Measurements from ENCODE around the gene REEP2. TPM values are rescaled to one million over a fixed set of nuclear protein-coding genes. Genes with fewer than 3 reads are reported as not detected.
"Not testable (repeated sequence)": the region's sequence is repeated elsewhere in the genome, so short reads cannot be mapped to it uniquely, and the experiment has no call there.

Gene REEP2
- total RNA-seq, 4 donors from 2014 or later, result 0.77 to 14.1 (median 5.0) TPM

GRCh38 chr5:138408023-138408422 is 30.8 kb upstream of the REEP2 start:
- DNase-seq, result no peak
- Histone ChIP-seq H3K36me3 (no peaks in the 10 kb centered on the region), H3K4me1 (no peaks in the 10 kb centered on the region), H3K27me3 (no peaks in the 10 kb centered on the region), H3K9me3 (no peaks in the 10 kb centered on the region), H3K4me3 (no peak overlapping the region), H3K27ac (no peak overlapping the region)
- no peak for TF ChIP-seq POLR2A (IDR thresholded peaks at IDR 0.05)
- no peak for TF ChIP-seq CTCF (IDR thresholded peaks at IDR 0.05)
- intact Hi-C loops (cut with DNase I; ENCODE audit: low total_unique reads), result no loop called here

- H3K36me3 ChIP-seq; H3K9me3 ChIP-seq; H3K27ac ChIP-seq; H3K27me3 ChIP-seq; H3K4me3 ChIP-seq; intact Hi-C loops (cut with DNase I; ENCODE audit: low total_unique reads); H3K4me1 ChIP-seq: not testable (repeated sequence)
- DNase-seq, result peak; percentile 29 to 49
- peak in 3 of 4 experiments; percentile 36 to 43 (median 40) for TF ChIP-seq CTCF (IDR thresholded peaks at IDR 0.05)
These were observed 27.7 kb upstream of the REEP2 start for GRCh38 chr5:138410996-138411640.

DNA sequence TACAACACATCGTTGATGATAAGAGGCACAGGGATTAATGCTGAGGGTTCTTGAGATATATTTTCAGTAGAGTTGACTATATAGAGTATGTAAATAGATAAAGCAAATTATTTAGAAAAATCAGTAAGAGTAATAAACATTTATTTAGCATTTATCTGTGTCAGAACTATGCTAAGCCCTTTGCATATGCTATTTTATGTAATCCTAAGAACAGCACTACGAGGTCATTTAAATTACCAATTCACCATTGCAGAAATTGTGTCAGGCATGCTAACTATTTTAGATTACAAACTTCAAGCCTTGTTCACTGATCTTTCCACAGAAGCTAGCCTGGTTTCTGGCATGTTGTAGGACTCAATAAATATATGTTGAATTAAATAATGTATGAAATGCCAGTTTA is 20.4 kb upstream of the REEP2 start:
- Histone ChIP-seq H3K4me3 (no peak overlapping the region), H3K27ac (no peak overlapping the region), H3K9me3 (no peaks in the 10 kb centered on the region), H3K27me3 (no peaks in the 10 kb centered on the region), H3K4me1 (no peaks in the 10 kb centered on the region), H3K36me3 (no peaks in the 10 kb centered on the region)
- TF ChIP-seq CTCF (IDR thresholded peaks at IDR 0.05), result no peak
- no peak for TF ChIP-seq POLR2A (IDR thresholded peaks at IDR 0.05)
- DNase-seq, result no peak
- intact Hi-C loops (cut with DNase I; ENCODE audit: low total_unique reads), result no loop called here

GRCh38 chr5:138425079-138425478 is 13.8 kb upstream of the REEP2 start:
- intact Hi-C loops (cut with DNase I; ENCODE audit: low total_unique reads), result no loop called here
- H3K27me3 ChIP-seq, result no peaks in the 10 kb centered on the region
- H3K36me3 ChIP-seq, result no peaks in the 10 kb centered on the region
- H3K4me3 ChIP-seq, result no peak overlapping the region
- no peaks in the 10 kb centered on the region for H3K4me1 ChIP-seq
- no peak for TF ChIP-seq POLR2A (IDR thresholded peaks at IDR 0.05)
- no peak for TF ChIP-seq CTCF (IDR thresholded peaks at IDR 0.05)
- DNase-seq, result no peak
- no peak overlapping the region for H3K27ac ChIP-seq
- H3K9me3 ChIP-seq, result no peaks in the 10 kb centered on the region

GRCh38 chr5:138435943-138436342 is 2.9 kb upstream of the REEP2 start:
- Histone ChIP-seq H3K36me3 (no peaks in the 10 kb centered on the region), H3K4me1 (peaks cover 0 to 3% of the 10 kb centered on the region in 2 donors), H3K9me3 (no peaks in the 10 kb centered on the region), H3K27ac (no peak overlapping the region), H3K4me3 (no peak overlapping the region), H3K27me3 (no peaks in the 10 kb centered on the region)
- DNase-seq, result no peak
- TF ChIP-seq POLR2A (IDR thresholded peaks at IDR 0.05) (no peak), CTCF (IDR thresholded peaks at IDR 0.05) (no peak)
- intact Hi-C loops (cut with DNase I; ENCODE audit: low total_unique reads), result no loop called here

Measured in uterus (tissue), 4 donors.